Endothelial cell (in vitro differentiated cells): ENCODE results near the gene PAK2. TPM values are rescaled to one million over a fixed set of nuclear protein-coding genes. Genes with fewer than 3 reads are reported as not detected.
"Not testable (repeated sequence)": the region's sequence is repeated elsewhere in the genome, so short reads cannot be mapped to it uniquely, and the experiment has no call there.

Source experiments
- DNase-seq: peaks from one replicate; pipeline ENCODE4 v3.0.0; 2021; ENCODE audit warnings: low spot score
- H3K27ac Mint-ChIP-seq: one replicate; pipeline ENCODE4 v1.8.0; 2021; ENCODE audit warnings: mixed read lengths, inconsistent platforms; ENCODE audit not compliant: unreplicated experiment
- H3K27me3 Mint-ChIP-seq: one replicate; pipeline ENCODE4 v1.8.0; 2021; ENCODE audit warnings: mild to moderate bottlenecking, moderate library complexity, mixed read lengths, inconsistent platforms; ENCODE audit not compliant: unreplicated experiment
- H3K36me3 Mint-ChIP-seq: one replicate; pipeline ENCODE4 v1.8.0; 2021; ENCODE audit warnings: mild to moderate bottlenecking, low read depth, mixed read lengths, inconsistent platforms; ENCODE audit not compliant: unreplicated experiment
- H3K4me1 Mint-ChIP-seq: one replicate; pipeline ENCODE4 v1.8.0; 2021; ENCODE audit warnings: mild to moderate bottlenecking, mixed read lengths, inconsistent platforms; ENCODE audit not compliant: unreplicated experiment
- H3K4me3 Mint-ChIP-seq: one replicate; pipeline ENCODE4 v1.8.0; 2021; ENCODE audit warnings: mild to moderate bottlenecking, mixed read lengths, inconsistent platforms; ENCODE audit not compliant: unreplicated experiment
- H3K9me3 Mint-ChIP-seq: one replicate; pipeline ENCODE4 v1.8.0; 2021; ENCODE audit warnings: mixed read lengths, inconsistent platforms; ENCODE audit not compliant: unreplicated experiment
- CTCF ChIP-seq: fragments of 200-600 bp; sonication (generic); IDR thresholded peaks from one replicate; pipeline ENCODE4 v1.5.0; 2021; ENCODE audit warnings: antibody characterized with exemption; ENCODE audit not compliant: unreplicated experiment
- total RNA-seq: library from RNA; stranded (reverse); fragmentation: NEBNext Ultra II Directional; extraction: Animal tissue kit (Norgen Biotek cat#: 25700); gene quantifications from one replicate; pipeline ENCODE4 v1.2.1, GENCODE V29; 2021; ENCODE audit not compliant: unreplicated experiment

PAK2 gene
- total RNA-seq, 1 donor from 2014 or later, result 116 TPM

- peaks cover 13% of the 10 kb centered on the region for H3K4me1 Mint-ChIP-seq
- H3K27ac Mint-ChIP-seq, result peak overlapping the region; percentile 96
- H3K36me3 Mint-ChIP-seq, result peaks cover 7% of the 10 kb centered on the region
- H3K27me3 Mint-ChIP-seq, result peaks cover 7% of the 10 kb centered on the region
- H3K9me3 Mint-ChIP-seq, result no peaks in the 10 kb centered on the region
- DNase-seq, result no peak
- TF ChIP-seq CTCF, result no peak
- peak overlapping the region; percentile 95 for H3K4me3 Mint-ChIP-seq
Measured at GRCh38 chr3:196867155-196867506, 127.5 kb downstream of the PAK2 start.

- Mint-ChIP-seq H3K36me3 (peaks cover 7% of the 10 kb centered on the region), H3K9me3 (no peaks in the 10 kb centered on the region), H3K27me3 (peaks cover 4% of the 10 kb centered on the region), H3K27ac (peak within 1 kb of the TSS; percentile 96), H3K4me3 (peak within 1 kb of the TSS; percentile 99), H3K4me1 (peaks cover 13% of the 10 kb centered on the region)
- no peak for TF ChIP-seq CTCF
- peak; percentile 94 for DNase-seq
Measured at GRCh38 chr3:196867507-196868296, 128.0 kb downstream of the PAK2 start, which contains the start of gene SENP5. Gene SENP5, plus strand, starts transcription at chr3:196867920. Its CDS starts 17,262 bp downstream, at chr3:196885182.

- Mint-ChIP-seq H3K4me1 (peaks cover 13% of the 10 kb centered on the region), H3K27me3 (peaks cover 4% of the 10 kb centered on the region), H3K4me3 (peak overlapping the region; percentile 99), H3K27ac (peak overlapping the region; percentile 96), H3K9me3 (no peaks in the 10 kb centered on the region), H3K36me3 (peaks cover 7% of the 10 kb centered on the region)
- no peak for TF ChIP-seq CTCF
- peak; percentile 57 for DNase-seq
Measured at GRCh38 chr3:196868297-196868661, 128.6 kb downstream of the PAK2 start.

GRCh38 chr3:196872316-196872715 lies 132.7 kb downstream of the PAK2 start:
- DNase-seq, result no peak
- no peak for TF ChIP-seq CTCF
- H3K27ac Mint-ChIP-seq, result no peak overlapping the region
- peaks cover 5% of the 10 kb centered on the region for H3K36me3 Mint-ChIP-seq
- peaks cover under 1% of the 10 kb centered on the region for H3K27me3 Mint-ChIP-seq
- H3K9me3 Mint-ChIP-seq, result no peaks in the 10 kb centered on the region
- H3K4me1 Mint-ChIP-seq, result peaks cover 10% of the 10 kb centered on the region
- no peak overlapping the region for H3K4me3 Mint-ChIP-seq

GRCh38 chr3:196874511-196875094 lies 134.9 kb downstream of the PAK2 start:
- H3K4me1 Mint-ChIP-seq, result peaks cover 17% of the 10 kb centered on the region
- H3K36me3 Mint-ChIP-seq, result not testable (repeated sequence)

More at GRCh38 chr3:196874511-196875094, 134.9 kb downstream of the PAK2 start:
- H3K4me3 Mint-ChIP-seq, H3K9me3 Mint-ChIP-seq, H3K27ac Mint-ChIP-seq, H3K27me3 Mint-ChIP-seq, DNase-seq: not testable (repeated sequence)
